ENCODE data around the gene TMEM44.
"Not testable (repeated sequence)": the region's sequence is repeated elsewhere in the genome, so short reads cannot be mapped to it uniquely, and the experiment has no call there.

TMEM44 gene

GRCh38 chr3:194647747-194648146, 14.5 kb upstream of the TMEM44 start:
- in situ Hi-C loops (cut with MboI; ENCODE audit: low sequenced_read_pairs): no loop called here

- in situ Hi-C loops (cut with MboI; ENCODE audit: low sequenced_read_pairs): no loop called here
Measured at GRCh38 chr3:194642769-194643168, 9.6 kb upstream of the TMEM44 start.

GRCh38 chr3:194640829-194641228, 7.6 kb upstream of the TMEM44 start:
- in situ Hi-C loops (cut with MboI; ENCODE audit: low sequenced_read_pairs): no loop called here

GRCh38 chr3:194638991-194639605, 5.9 kb upstream of the TMEM44 start:
- in situ Hi-C loops (cut with MboI; ENCODE audit: low sequenced_read_pairs): no loop called here

GRCh38 chr3:194637541-194638400, 4.6 kb upstream of the TMEM44 start:
- in situ Hi-C loops (cut with MboI; ENCODE audit: low sequenced_read_pairs): no loop called here

GRCh38 chr3:194637066-194637465, 3.8 kb upstream of the TMEM44 start:
- in situ Hi-C loops (cut with MboI; ENCODE audit: low sequenced_read_pairs): no loop called here

- in situ Hi-C loops (cut with MboI; ENCODE audit: low sequenced_read_pairs): no loop called here
Measured at GRCh38 chr3:194632809-194633348, 340 bp downstream of the TMEM44 start.

GRCh38 chr3:194632226-194632808, 902 bp downstream of the TMEM44 start:
- in situ Hi-C loops (cut with MboI; ENCODE audit: low sequenced_read_pairs): no loop called here

- in situ Hi-C loops (cut with MboI; ENCODE audit: low sequenced_read_pairs): no loop called here
Measured at GRCh38 chr3:194631696-194632095, 1.5 kb downstream of the TMEM44 start.

GRCh38 chr3:194630681-194631080, 2.5 kb downstream of the TMEM44 start:
- in situ Hi-C loops (cut with MboI; ENCODE audit: low sequenced_read_pairs): not testable (repeated sequence)

- in situ Hi-C loops (cut with MboI; ENCODE audit: low sequenced_read_pairs): no loop called here
Measured at GRCh38 chr3:194624956-194625355, 8.3 kb downstream of the TMEM44 start.

- in situ Hi-C loops (cut with MboI; ENCODE audit: low sequenced_read_pairs): no loop called here
Measured at GRCh38 chr3:194623449-194624290, 9.5 kb downstream of the TMEM44 start.

GRCh38 chr3:194622621-194623340, 10.4 kb downstream of the TMEM44 start:
- in situ Hi-C loops (cut with MboI; ENCODE audit: low sequenced_read_pairs): no loop called here

GRCh38 chr3:194621947-194622346, 11.3 kb downstream of the TMEM44 start:
- in situ Hi-C loops (cut with MboI; ENCODE audit: low sequenced_read_pairs): no loop called here

GRCh38 chr3:194620196-194620595, 13.0 kb downstream of the TMEM44 start:
- in situ Hi-C loops (cut with MboI; ENCODE audit: low sequenced_read_pairs): no loop called here

- in situ Hi-C loops (cut with MboI; ENCODE audit: low sequenced_read_pairs): no loop called here
Measured at GRCh38 chr3:194619741-194620140, 13.5 kb downstream of the TMEM44 start.

- in situ Hi-C loops (cut with MboI; ENCODE audit: low sequenced_read_pairs): no loop called here
Measured at GRCh38 chr3:194618858-194619608, 14.2 kb downstream of the TMEM44 start.

GRCh38 chr3:194617827-194618226, 15.4 kb downstream of the TMEM44 start:
- in situ Hi-C loops (cut with MboI; ENCODE audit: low sequenced_read_pairs): no loop called here

GRCh38 chr3:194617143-194617671, 16.0 kb downstream of the TMEM44 start:
- in situ Hi-C loops (cut with MboI; ENCODE audit: low sequenced_read_pairs): no loop called here
